ENCODE data around the gene COL27A1.

DNA sequence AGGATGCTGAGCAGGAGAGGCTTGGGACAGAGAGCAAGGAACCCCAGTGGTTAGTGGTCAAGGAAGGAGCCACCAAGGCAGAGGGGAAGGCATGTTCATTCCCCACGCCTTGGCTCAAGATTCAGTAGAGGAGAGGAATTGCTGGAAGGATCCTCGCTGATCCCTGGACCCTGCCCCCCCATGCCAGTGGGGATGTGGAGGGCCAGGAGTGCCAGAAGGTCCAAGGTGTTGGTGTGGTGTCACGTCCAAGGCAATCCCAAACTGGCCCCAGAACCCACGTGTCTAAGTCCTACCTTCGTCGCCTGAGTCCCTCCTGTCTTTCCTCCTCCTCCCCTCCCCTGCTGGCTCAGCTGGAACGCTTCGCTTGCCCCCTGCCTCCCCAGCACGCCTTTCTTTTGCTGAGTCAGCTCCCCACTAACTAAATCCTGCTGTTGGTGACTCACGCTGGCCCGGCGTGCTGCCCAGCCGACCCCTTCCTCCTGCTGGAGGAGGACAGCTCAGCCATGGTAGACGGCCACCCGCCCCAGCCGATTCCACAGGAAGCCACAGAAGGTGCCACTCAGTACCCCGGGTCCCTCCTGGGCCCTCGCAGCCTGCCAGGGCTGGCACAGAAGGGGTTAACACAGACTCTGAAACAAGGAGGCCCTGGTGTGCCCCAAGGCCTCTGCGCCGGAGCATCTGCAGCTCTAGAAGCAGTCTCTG is 130.0 kb downstream of the COL27A1 start:
- TF ChIP-seq, protein P1, sequence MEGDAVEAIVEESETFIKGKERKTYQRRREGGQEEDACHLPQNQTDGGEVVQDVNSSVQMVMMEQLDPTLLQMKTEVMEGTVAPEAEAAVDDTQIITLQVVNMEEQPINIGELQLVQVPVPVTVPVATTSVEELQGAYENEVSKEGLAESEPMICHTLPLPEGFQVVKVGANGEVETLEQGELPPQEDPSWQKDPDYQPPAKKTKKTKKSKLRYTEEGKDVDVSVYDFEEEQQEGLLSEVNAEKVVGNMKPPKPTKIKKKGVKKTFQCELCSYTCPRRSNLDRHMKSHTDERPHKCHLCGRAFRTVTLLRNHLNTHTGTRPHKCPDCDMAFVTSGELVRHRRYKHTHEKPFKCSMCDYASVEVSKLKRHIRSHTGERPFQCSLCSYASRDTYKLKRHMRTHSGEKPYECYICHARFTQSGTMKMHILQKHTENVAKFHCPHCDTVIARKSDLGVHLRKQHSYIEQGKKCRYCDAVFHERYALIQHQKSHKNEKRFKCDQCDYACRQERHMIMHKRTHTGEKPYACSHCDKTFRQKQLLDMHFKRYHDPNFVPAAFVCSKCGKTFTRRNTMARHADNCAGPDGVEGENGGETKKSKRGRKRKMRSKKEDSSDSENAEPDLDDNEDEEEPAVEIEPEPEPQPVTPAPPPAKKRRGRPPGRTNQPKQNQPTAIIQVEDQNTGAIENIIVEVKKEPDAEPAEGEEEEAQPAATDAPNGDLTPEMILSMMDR (IDR thresholded peaks at IDR 0.05): no peak
- TF ChIP-seq POLR2A (IDR thresholded peaks at IDR 0.05) (no peak), POLR2AphosphoS5 (IDR thresholded peaks at IDR 0.05) (no peak)
